H1 (cell line): Measurements from ENCODE around the gene VPS11. TPM values are rescaled to one million over a fixed set of nuclear protein-coding genes. Genes with fewer than 3 reads are reported as not detected.

Source experiments
- CTCF ChIA-PET: fragments of 300-600 bp; sonication (Branson Sonifier 250); formaldehyde crosslinking; loops from one replicate; lab custom pipeline; 2021; ENCODE audit not compliant: partially characterized antibody; lab: Charles Lee
- POLR2A ChIA-PET: fragments of 300-600 bp; sonication (Branson Sonifier 250); formaldehyde crosslinking; loops from one replicate; lab custom pipeline; 2021; ENCODE audit warnings: inconsistent platforms; ENCODE audit not compliant: partially characterized antibody; lab: Charles Lee
- DNase-seq, 2 experiments: peaks; one replicate each; pipeline versions ENCODE4 v3.0.0 to v3.0.0-alpha.2; 2010 to 2022; ENCODE audit warnings: low spot score in 2 of 2, low read depth in 1 of 2, mixed read lengths in 1 of 2
- FAIRE-seq: peaks from 2 replicates; lab custom pipeline; 2011; peaks lifted over from hg19 to GRCh38; lab: Jason Lieb, UNC
- H2AFZ ChIP-seq: 2 replicates; pipeline ENCODE4 v1.8.1; 2012; ENCODE audit warnings: low read length, inconsistent platforms
- H2AK5ac ChIP-seq: 2 replicates; pipeline ENCODE4 v1.6.1; 2013; ENCODE audit warnings: low read depth, low read length
- H2BK120ac ChIP-seq: replicated peaks from 2 replicates; pipeline ENCODE3; 2013; ENCODE audit warnings: low read depth, low read length, inconsistent platforms
- H2BK12ac ChIP-seq: 2 replicates; pipeline ENCODE4 v1.6.1; 2013; ENCODE audit warnings: low read depth, low read length
- H2BK15ac ChIP-seq: 2 replicates; pipeline ENCODE4 v1.6.1; 2013; ENCODE audit warnings: low read length
- H2BK20ac ChIP-seq: 2 replicates; pipeline ENCODE4 v1.6.1; 2013; ENCODE audit warnings: low read length
- H2BK5ac ChIP-seq: 2 replicates; pipeline ENCODE4 v1.6.1; 2013; ENCODE audit warnings: low read depth, low read length
- H3K14ac ChIP-seq: 2 replicates; pipeline ENCODE4 v1.6.1; 2013; ENCODE audit warnings: inconsistent platforms; ENCODE audit not compliant: insufficient read length
- H3K18ac ChIP-seq: 2 replicates; pipeline ENCODE4 v1.6.1; 2013; ENCODE audit warnings: low read length; ENCODE audit errors: extremely low read depth
- H3K23ac ChIP-seq: 2 replicates; pipeline ENCODE4 v1.6.1; 2013; ENCODE audit warnings: inconsistent platforms; ENCODE audit not compliant: insufficient read length
- H3K23me2 ChIP-seq: 2 replicates; pipeline ENCODE4 v1.6.1; 2013; ENCODE audit warnings: low read depth, low read length
- H3K27ac ChIP-seq: 2 replicates; pipeline ENCODE4 v1.6.1; 2011; ENCODE audit warnings: low read depth, low read length, inconsistent platforms
- H3K27me3 ChIP-seq, 4 experiments: replicated peaks in 1 of 4; 1 replicate in 1 of 4; 2 replicates in 3 of 4; pipeline versions ENCODE4 v1.6.1 to v1.8.1; 2011 to 2013; ENCODE audit warnings: low read length in 3 of 4, mild to moderate bottlenecking in 3 of 4, inconsistent platforms in 2 of 4, mixed read lengths in 2 of 4, moderate library complexity in 1 of 4; ENCODE audit not compliant: control insufficient read depth in 3 of 4, insufficient read depth in 3 of 4; ENCODE audit errors: extremely low read depth in 1 of 4
- H3K36me3 ChIP-seq, 4 experiments: 2 replicates each; pipeline versions ENCODE4 v1.6.1 to v1.8.1; 2011 to 2013; ENCODE audit warnings: mild to moderate bottlenecking in 4 of 4, low read length in 3 of 4, moderate library complexity in 2 of 4, control low read depth in 1 of 4, inconsistent platforms in 1 of 4; ENCODE audit not compliant: insufficient read depth in 4 of 4, control insufficient read depth in 2 of 4
- H3K4ac ChIP-seq: replicated peaks from 2 replicates; pipeline ENCODE3; 2013; ENCODE audit warnings: low read length, low read depth, mixed read lengths, inconsistent platforms; ENCODE audit not compliant: insufficient read length
- H3K4me1 ChIP-seq, 4 experiments: replicated peaks in 1 of 4; 1 replicate in 1 of 4; 2 replicates in 3 of 4; pipeline versions ENCODE4 v1.6.1 to v1.8.1; 2011 to 2013; ENCODE audit warnings: low read length in 3 of 4, inconsistent platforms in 2 of 4, mixed read lengths in 1 of 4; ENCODE audit not compliant: insufficient read depth in 4 of 4, control insufficient read depth in 3 of 4
- H3K4me2 ChIP-seq, 2 experiments: 2 replicates each; pipeline versions ENCODE4 v1.6.1 to v1.8.1; 2011 to 2013; ENCODE audit warnings: low read depth in 2 of 2, low read length in 2 of 2, control low read depth in 1 of 2, inconsistent platforms in 1 of 2, mild to moderate bottlenecking in 1 of 2; ENCODE audit not compliant: insufficient read depth in 1 of 2
- H3K4me3 ChIP-seq, 4 experiments: fragments of 200-600, 300-600 bp in 1 of 4; sonication (generic), shearing (Covaris generic), sonication (Bioruptor Twin) in 1 of 4; 2 replicates each; pipeline versions ENCODE4 v1.5.1 to v1.8.1; 2011 to 2016; ENCODE audit warnings: low read length in 4 of 4, low read depth in 3 of 4, control low read depth in 2 of 4, inconsistent platforms in 2 of 4, mild to moderate bottlenecking in 2 of 4, mixed read lengths in 1 of 4, moderate library complexity in 1 of 4; ENCODE audit not compliant: insufficient read depth in 2 of 4; ENCODE audit errors: extremely low read depth in 1 of 4
- H3K56ac ChIP-seq: replicated peaks from 2 replicates; pipeline ENCODE3; 2013; ENCODE audit warnings: low read depth, mild to moderate bottlenecking, mixed read lengths, low read length, inconsistent platforms; ENCODE audit not compliant: insufficient read length
- H3K79me1 ChIP-seq: 2 replicates; pipeline ENCODE4 v1.6.1; 2013; ENCODE audit warnings: low read depth, low read length, control low read depth
- H3K79me2 ChIP-seq, 2 experiments: 2 replicates each; pipeline versions ENCODE4 v1.6.1 to v1.8.1; 2012 to 2013; ENCODE audit warnings: low read length in 2 of 2, mild to moderate bottlenecking in 2 of 2, inconsistent platforms in 1 of 2; ENCODE audit not compliant: insufficient read depth in 2 of 2, control insufficient read depth in 1 of 2
- H3K9ac ChIP-seq, 4 experiments: replicated peaks in 1 of 4; 1 replicate in 1 of 4; 2 replicates in 3 of 4; pipeline versions ENCODE4 v1.6.1 to v1.8.1; 2011 to 2013; ENCODE audit warnings: low read depth in 3 of 4, low read length in 3 of 4, control low read depth in 2 of 4, mild to moderate bottlenecking in 2 of 4, moderate library complexity in 2 of 4, inconsistent platforms in 1 of 4; ENCODE audit errors: extremely low read depth in 1 of 4
- H3K9me3 ChIP-seq, 2 experiments: 2 replicates each; pipeline versions ENCODE4 v1.6.1 to v1.8.1; 2012 to 2013; ENCODE audit warnings: mild to moderate bottlenecking in 2 of 2, moderate library complexity in 2 of 2, control low read depth in 1 of 2, inconsistent platforms in 1 of 2, low read depth in 1 of 2, low read length in 1 of 2, mixed read lengths in 1 of 2; ENCODE audit not compliant: insufficient read depth in 2 of 2
- H4K20me1 ChIP-seq, 2 experiments: replicated peaks in 1 of 2; 2 replicates each; pipeline versions ENCODE3 to v1.8.1; 2011 to 2013; ENCODE audit warnings: inconsistent platforms in 2 of 2, low read length in 2 of 2, mild to moderate bottlenecking in 1 of 2; ENCODE audit not compliant: insufficient read depth in 2 of 2, control insufficient read depth in 1 of 2
- H4K5ac ChIP-seq: 2 replicates; pipeline ENCODE4 v1.6.1; 2013; ENCODE audit warnings: low read length, low read depth, mixed read lengths, inconsistent platforms; ENCODE audit not compliant: insufficient read length
- H4K8ac ChIP-seq: 2 replicates; pipeline ENCODE4 v1.8.0; 2013; ENCODE audit warnings: mild to moderate bottlenecking, moderate library complexity, low read length, inconsistent platforms; ENCODE audit not compliant: insufficient read depth; ENCODE audit errors: extremely low read depth
- H4K91ac ChIP-seq: replicated peaks from 2 replicates; pipeline ENCODE3; 2013; ENCODE audit warnings: low read length, mixed read lengths, inconsistent platforms; ENCODE audit not compliant: insufficient read length
- BRCA1 ChIP-seq: IDR thresholded peaks from 2 replicates; pipeline ENCODE4 v1.6.1; 2012; ENCODE audit warnings: low read depth, low read length, improper control_type of control experiment
- CBX8 ChIP-seq: fragments of 300-800, 300-1000 bp; sonication (generic); IDR thresholded peaks from 2 replicates; pipeline ENCODE4 v1.7.1; 2016; ENCODE audit warnings: low read depth, low read length, borderline replicate concordance
- CHD1 ChIP-seq: IDR thresholded peaks from 2 replicates; pipeline ENCODE4 v1.6.1; 2012; ENCODE audit warnings: low read depth, low read length, improper control_type of control experiment
- CHD2 ChIP-seq: IDR thresholded peaks from 2 replicates; pipeline ENCODE4 v1.6.1; 2012; ENCODE audit warnings: low read length, improper control_type of control experiment
- JUN ChIP-seq: IDR thresholded peaks from 2 replicates; pipeline ENCODE4 v1.6.1; 2011; ENCODE audit warnings: low read depth, mild to moderate bottlenecking, improper control_type of control experiment, low read length
- KDM1A ChIP-seq: fragments of 200-600, 300-600 bp; sonication (generic); IDR thresholded peaks from 2 replicates; pipeline ENCODE4 v1.7.1; 2016; ENCODE audit warnings: mild to moderate bottlenecking, low read length, borderline replicate concordance
- KDM4A ChIP-seq: IDR thresholded peaks from one replicate; pipeline ENCODE4 v1.7.1; 2012; ENCODE audit warnings: low read depth, mild to moderate bottlenecking, moderate library complexity, low read length, inconsistent platforms; ENCODE audit not compliant: severe bottlenecking
- POLR2AphosphoS5 ChIP-seq: IDR thresholded peaks from 2 replicates; pipeline ENCODE4 v1.6.1; 2011; ENCODE audit warnings: low read depth, low read length
- SIX5 ChIP-seq: IDR thresholded peaks from 2 replicates; pipeline ENCODE4 v1.6.1; 2011; ENCODE audit warnings: mild to moderate bottlenecking, low read depth, low read length
- SP4 ChIP-seq: IDR thresholded peaks from 2 replicates; pipeline ENCODE4 v1.6.1; 2012; ENCODE audit warnings: low read length, inconsistent platforms
- SRF ChIP-seq: IDR thresholded peaks from 2 replicates; pipeline ENCODE4 v1.6.1; 2011; ENCODE audit warnings: mild to moderate bottlenecking, low read depth, low read length, moderate library complexity
- WGBS, 2 experiments: shearing (Covaris generic) in 1 of 2; methylation state at CpG; one replicate each; pipeline versions ENCODE4 v1.1.6 to v1.1.7; 2013 to 2015; ENCODE audit warnings: low lambda C conversion rate in 2 of 2, mixed read lengths in 2 of 2, inconsistent platforms in 1 of 2, low coverage in 1 of 2, missing lambda C conversion rate in 1 of 2; ENCODE audit not compliant: insufficient replicate concordance in 2 of 2, insufficient coverage in 1 of 2, insufficient read length in 1 of 2; ENCODE audit errors: extremely low coverage in 1 of 2, missing lambda C conversion rate in 1 of 2; 5-methylcytosine and 5-hydroxymethylcytosine counted together
- polyA plus RNA-seq, 7 experiments: library from polyadenylated mRNA; depleted of rRNA in 3 of 7; stranded (reverse) in 5 of 7; unstranded in 2 of 7; fragments of >200 nt in 5 of 7; fragments of 200-250 nt in 2 of 7; gene quantifications; 1 replicate in 5 of 7; 2 replicates in 1 of 7; 4 replicates in 1 of 7; pipeline versions ENCODE4 v1.2.1 to v1.2.3, GENCODE V29; 2011 to 2013; ENCODE audit warnings: missing spikeins in 2 of 7, mixed read lengths in 2 of 7
- total RNA-seq: library from RNA; stranded (reverse); fragmentation: NEBNext Ultra II Directional; extraction: Animal tissue kit (Norgen Biotek cat#: 25700); gene quantifications from 2 replicates; pipeline ENCODE4 v1.2.1, GENCODE V29; 2021
- TF ChIP-seq, protein P1 (sequence below): IDR thresholded peaks from 2 replicates; pipeline ENCODE4 v1.6.1; 2011; ENCODE audit warnings: low read depth, mild to moderate bottlenecking, low read length; ENCODE audit not compliant: insufficient read depth
- TF ChIP-seq, protein P2 (sequence below): IDR thresholded peaks from 2 replicates; pipeline ENCODE4 v1.6.1; 2012; ENCODE audit warnings: inconsistent platforms

The VPS11 gene
- total and polyA plus RNA-seq, 2 of the 8 experiments (the other 6 are each of a cell fraction or from before 2014, with no cell fraction given) = 13.1 to 15.5 TPM

- no peak for FAIRE-seq
- POLR2A ChIA-PET = interaction anchor here (0.6 to 5.7 kb wide), 8 partner anchors 9 to 282 kb away, joined by 3 to 45 read pairs (median 8); partner anchors contain the start of genes HYOU1 and SLC37A4
- Histone ChIP-seq H3K4me3 (no peak overlapping the region), H2BK12ac (no peak overlapping the region), H3K56ac (no peak overlapping the region), H4K91ac (no peak overlapping the region), H2BK120ac (no peak overlapping the region), H4K8ac (no peak overlapping the region), H3K18ac (no peak overlapping the region), H3K23ac (no peak overlapping the region), H3K14ac (no peak overlapping the region), H2BK15ac (no peak overlapping the region), H3K9me3 (no peaks in the 10 kb centered on the region), H3K4ac (no peak overlapping the region), H2AFZ (no peak overlapping the region), H3K79me1 (no peaks in the 10 kb centered on the region), H3K9ac (no peak overlapping the region), H4K5ac (no peak overlapping the region), H2BK5ac (no peak overlapping the region), H3K4me1 (peaks cover 0 to 3% (median 2%) of the 10 kb centered on the region in 4 experiments; a peak in 3 of 7 replicates), H2BK20ac (no peak overlapping the region), H3K27ac (no peak overlapping the region), H3K4me2 (no peak overlapping the region), H2AK5ac (no peak overlapping the region), H3K79me2 (no peaks in the 10 kb centered on the region), H3K36me3 (peaks cover 6 to 18% (median 13%) of the 10 kb centered on the region in 4 experiments; a peak in 7 of 8 replicates), H4K20me1 (peaks cover 0 to 4% of the 10 kb centered on the region in 2 experiments), H3K27me3 (no peaks in the 10 kb centered on the region), H3K23me2 (no peaks in the 10 kb centered on the region)
- CTCF ChIA-PET = interaction anchor here (0.6 to 1.8 kb wide), 7 partner anchors 9 to 44 kb away, joined by 3 to 5 read pairs (median 3); no protein-coding TSS in a partner anchor
- WGBS, 2 experiments = 87% methylated on average over 4 of the region's 4 CpGs; no CpG with 5 or more reads in 1 of the 2 experiments
- no peak for DNase-seq
- TF ChIP-seq KDM4A = no peak
- no peak for TF ChIP-seq CBX8
- TF ChIP-seq, protein P1, sequence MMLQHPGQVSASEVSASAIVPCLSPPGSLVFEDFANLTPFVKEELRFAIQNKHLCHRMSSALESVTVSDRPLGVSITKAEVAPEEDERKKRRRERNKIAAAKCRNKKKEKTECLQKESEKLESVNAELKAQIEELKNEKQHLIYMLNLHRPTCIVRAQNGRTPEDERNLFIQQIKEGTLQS = no peak
- TF ChIP-seq JUN = no peak
- TF ChIP-seq SIX5 = no peak
- TF ChIP-seq POLR2AphosphoS5 = no peak
- no peak for TF ChIP-seq KDM1A
- TF ChIP-seq SP4 = no peak
- TF ChIP-seq, protein P2, sequence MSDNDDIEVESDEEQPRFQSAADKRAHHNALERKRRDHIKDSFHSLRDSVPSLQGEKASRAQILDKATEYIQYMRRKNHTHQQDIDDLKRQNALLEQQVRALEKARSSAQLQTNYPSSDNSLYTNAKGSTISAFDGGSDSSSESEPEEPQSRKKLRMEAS = no peak
- TF ChIP-seq CHD2 = no peak
- TF ChIP-seq BRCA1 = no peak
- no peak for TF ChIP-seq SRF
- no peak for TF ChIP-seq CHD1
Measured at GRCh38 chr11:119041821-119042514, 25.6 kb upstream of the VPS11 start.
